Myocyte (in vitro differentiated cells): ENCODE measurements around the gene ADCY2. TPM values are rescaled to one million over a fixed set of nuclear protein-coding genes. Genes with fewer than 3 reads are reported as not detected.

Experiments used
- DNase-seq: peaks from one replicate; pipeline ENCODE4 v3.0.0-alpha.2; 2012; ENCODE audit warnings: low read depth
- polyA plus RNA-seq: library from polyadenylated mRNA; unstranded; fragments of >200 nt; gene quantifications from one replicate; pipeline ENCODE4 v1.2.1, GENCODE V29; 2012; ENCODE audit warnings: missing spikeins
- total RNA-seq: library from RNA; depleted of rRNA; stranded (reverse); fragments of >200 nt; gene quantifications from 2 replicates; pipeline ENCODE4 v1.2.3, GENCODE V29; 2014

ADCY2 gene
- not detected in 2 replicates for total RNA-seq
- not detected for polyA plus RNA-seq

DNA sequence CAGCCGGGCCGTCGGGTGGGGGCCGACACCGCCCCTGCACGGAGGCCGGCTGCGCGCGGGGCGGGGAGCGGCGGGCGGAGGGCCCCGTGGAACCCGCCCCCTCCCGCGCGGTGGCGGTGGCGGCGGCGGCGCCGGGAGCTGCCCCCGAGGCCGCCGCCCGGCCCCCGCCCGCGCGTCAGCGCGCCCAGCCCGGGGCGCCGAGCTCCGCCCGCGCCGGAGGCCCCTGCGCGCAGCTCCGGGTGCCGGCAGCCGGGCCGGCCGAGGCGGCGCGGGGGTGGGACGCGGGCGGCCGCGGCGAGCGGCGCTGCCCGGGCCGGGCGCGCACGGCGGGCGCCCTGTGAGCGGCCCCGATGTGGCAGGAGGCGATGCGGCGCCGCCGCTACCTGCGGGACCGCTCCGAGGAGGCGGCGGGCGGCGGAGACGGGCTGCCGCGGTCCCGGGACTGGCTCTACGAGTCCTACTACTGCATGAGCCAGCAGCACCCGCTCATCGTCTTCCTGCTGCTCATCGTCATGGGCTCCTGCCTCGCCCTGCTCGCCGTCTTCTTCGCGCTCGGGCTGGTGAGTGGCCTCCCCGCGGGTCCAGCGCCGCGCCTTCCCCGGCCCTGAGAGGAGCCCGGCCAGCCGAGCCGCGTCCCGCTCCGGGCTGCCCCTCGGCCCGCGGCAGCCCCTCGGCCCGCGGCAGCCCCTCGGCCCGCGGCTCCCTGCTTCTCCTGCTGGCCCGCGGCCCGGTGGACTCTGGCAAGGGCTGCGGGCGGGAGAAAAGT is at the start of gene ADCY2:
ADCY2 (plus strand) TSS at position 192 of the 766 bp plus-strand sequence; CDS start at position 351, 159 bp downstream.
- no peak for DNase-seq

DNA sequence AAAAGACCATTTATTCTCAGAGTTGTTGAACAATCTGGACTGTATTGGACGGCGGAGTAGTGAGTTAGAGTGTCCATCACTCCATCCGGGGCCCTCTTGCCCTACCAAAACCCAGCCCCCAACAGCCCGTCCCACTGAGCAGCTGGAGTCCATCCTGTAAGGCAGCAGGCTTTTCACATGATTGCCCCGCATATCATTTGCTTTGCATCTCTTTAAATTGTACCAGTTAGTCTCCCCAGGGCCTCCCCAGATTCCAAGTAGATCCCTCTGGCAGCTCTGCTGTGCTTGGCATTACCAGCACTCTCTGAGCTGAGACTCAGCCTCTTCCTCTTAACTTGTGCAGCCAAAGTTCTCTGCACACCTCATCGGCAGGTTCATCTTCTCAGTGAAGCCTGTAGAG is 48.6 kb upstream of the ADCY2 start:
- no peak for DNase-seq

DNA sequence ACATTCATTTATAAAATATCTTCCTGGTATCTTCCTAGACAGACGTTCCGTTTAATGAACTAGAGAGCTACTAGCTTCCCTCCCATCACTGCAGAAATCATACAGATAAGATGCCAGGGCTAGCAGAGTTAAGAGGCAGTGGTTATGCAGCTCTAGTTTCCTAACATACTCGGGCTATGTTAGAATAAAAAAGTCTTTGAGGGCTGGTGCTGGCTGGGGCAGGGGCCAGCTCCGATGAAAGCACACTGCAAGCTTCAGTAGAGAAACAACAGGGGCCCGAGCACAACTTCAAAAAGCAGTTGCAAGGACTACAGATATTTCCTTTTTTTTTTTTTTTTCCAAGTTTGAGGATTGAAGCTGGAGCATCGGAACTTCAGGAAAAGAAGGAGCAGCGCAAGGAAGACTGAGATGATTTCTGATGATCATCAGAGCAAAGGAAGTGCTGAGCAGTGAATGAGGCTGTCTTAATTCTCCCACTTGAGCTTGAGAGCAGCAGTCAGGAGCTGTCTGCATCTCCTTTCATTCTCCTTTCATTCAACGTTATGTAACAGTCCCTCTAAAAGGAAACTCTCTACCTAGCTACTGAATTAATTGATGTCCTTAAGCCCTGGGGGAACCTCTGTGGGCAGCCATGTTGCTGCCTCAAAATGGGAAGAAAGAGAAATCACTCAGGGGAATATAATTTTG is 47.6 kb upstream of the ADCY2 start:
- no peak for DNase-seq

GRCh38 chr5:7361593-7361992 is 34.3 kb upstream of the ADCY2 start:
- no peak for DNase-seq

DNA sequence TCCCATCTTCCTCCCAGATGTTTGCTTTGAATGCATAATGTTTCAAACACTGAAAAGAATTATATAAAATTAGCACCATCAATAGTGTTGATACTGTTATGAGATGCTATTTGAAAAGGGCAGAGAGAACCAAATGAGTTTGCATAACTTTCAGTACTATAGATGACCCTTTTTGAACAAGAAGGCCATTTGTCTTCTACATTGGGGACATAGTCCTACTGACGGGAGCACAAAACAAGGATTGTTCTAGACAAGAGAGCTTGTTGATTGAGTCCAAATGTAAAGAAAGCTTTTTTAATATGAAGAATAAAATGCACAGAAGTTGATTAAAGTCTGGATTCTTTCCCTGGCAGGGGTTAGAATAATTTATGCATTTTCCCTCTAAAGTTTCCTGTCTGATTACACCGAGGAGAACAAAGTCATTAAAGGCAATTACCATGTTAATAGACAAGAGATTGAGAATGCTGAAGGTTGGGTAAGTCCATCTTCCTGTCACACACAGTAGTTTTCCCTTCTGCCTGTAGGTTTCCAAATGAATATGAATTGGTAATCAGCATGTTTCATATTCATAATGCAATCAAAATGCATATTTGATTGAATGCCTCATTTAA is 32.8 kb upstream of the ADCY2 start:
- DNase-seq, result no peak

- DNase-seq, result no peak
Observed at GRCh38 chr5:7364226-7364875, 31.6 kb upstream of the ADCY2 start.

DNA sequence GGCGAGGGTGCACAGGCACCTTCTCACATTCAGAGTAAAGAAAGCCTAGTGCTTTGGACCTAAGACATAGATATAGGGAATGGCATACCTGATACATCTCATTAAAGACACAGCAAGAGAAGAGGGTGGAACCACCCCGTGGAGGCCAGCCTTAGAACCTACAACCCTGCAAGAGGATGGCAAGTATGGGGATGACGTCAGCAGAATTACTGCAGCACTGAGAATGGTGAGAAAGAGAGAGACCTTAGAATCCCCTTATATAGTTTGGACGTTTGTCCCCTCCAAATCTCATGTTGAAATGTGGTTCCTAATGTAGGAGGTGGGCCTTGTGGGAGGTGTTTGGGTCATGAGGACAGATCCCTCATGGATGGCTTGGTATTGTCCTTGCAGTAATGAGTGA is 28.2 kb upstream of the ADCY2 start:
- no peak for DNase-seq

GRCh38 chr5:7372399-7372798 is 23.5 kb upstream of the ADCY2 start:
- DNase-seq, result no peak

DNA sequence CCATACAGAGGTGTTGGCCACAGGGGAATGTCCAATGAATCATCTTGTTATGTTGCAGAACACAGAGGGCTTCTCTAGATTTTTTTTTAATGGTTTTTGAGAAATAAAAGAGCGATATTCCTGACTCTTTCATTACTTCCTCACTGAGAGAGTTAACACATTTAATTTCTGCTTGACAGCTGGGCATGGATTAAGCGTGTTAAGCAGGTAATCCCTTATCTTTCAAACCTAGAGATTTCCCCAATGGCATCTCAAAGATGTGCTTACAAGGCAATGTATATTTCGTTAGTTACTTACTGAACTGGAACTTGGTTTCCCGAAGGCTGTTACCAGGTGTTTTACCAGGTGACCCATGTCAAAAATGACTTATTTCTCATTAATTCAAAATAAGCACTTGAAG is 21.8 kb upstream of the ADCY2 start:
- DNase-seq, result no peak

GRCh38 chr5:7375457-7375856 is 20.5 kb upstream of the ADCY2 start:
- DNase-seq, result no peak

- DNase-seq, result no peak
Observed at GRCh38 chr5:7376871-7377270, 19.1 kb upstream of the ADCY2 start.

GRCh38 chr5:7377761-7378160 is 18.2 kb upstream of the ADCY2 start:
- DNase-seq, result no peak

- DNase-seq, result no peak
Observed at GRCh38 chr5:7382588-7382987, 13.3 kb upstream of the ADCY2 start.

DNA sequence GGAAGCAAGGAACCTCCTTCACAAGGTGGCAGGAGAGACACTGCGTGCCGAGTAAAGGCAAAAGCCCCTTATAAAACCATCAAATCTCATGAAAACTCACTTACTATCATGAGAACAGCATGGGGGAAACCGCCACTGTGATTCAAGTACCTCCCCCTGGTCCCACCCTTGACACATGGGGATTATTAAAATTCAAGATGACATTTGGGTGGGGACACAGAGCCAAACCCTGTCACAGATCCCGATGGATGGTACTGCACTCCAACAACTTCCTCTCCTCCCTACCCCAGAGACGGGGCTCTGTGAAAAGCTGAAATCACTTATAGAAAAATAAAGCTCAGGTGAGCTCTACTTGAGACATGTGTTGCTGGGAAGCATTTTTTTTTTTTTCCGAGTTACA is 10.3 kb upstream of the ADCY2 start:
- DNase-seq, result no peak

- DNase-seq, result no peak
Observed at GRCh38 chr5:7388553-7388952, 7.4 kb upstream of the ADCY2 start.

GRCh38 chr5:7391215-7391614 is 4.7 kb upstream of the ADCY2 start:
- DNase-seq, result no peak

GRCh38 chr5:7391814-7392692 is 3.9 kb upstream of the ADCY2 start:
- no peak for DNase-seq

DNA sequence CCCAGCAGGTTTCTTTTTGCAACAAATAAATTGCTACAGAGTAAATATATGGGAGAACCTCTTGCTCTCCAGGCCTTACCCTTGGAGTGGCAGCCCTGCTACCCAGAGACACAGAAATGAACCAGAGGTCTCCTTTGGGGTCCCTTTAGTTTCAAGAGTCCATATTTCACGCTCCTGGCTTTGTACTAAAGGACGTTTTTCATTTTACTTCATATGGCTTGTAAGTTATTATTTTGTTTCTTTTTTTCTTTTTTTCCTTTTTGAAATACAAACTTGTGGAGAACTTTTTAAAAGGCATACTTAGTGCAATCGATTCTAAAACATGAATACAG is 3.3 kb upstream of the ADCY2 start:
- no peak for DNase-seq

- DNase-seq, result no peak
Observed at GRCh38 chr5:7393921-7394799, 1.8 kb upstream of the ADCY2 start.

DNA sequence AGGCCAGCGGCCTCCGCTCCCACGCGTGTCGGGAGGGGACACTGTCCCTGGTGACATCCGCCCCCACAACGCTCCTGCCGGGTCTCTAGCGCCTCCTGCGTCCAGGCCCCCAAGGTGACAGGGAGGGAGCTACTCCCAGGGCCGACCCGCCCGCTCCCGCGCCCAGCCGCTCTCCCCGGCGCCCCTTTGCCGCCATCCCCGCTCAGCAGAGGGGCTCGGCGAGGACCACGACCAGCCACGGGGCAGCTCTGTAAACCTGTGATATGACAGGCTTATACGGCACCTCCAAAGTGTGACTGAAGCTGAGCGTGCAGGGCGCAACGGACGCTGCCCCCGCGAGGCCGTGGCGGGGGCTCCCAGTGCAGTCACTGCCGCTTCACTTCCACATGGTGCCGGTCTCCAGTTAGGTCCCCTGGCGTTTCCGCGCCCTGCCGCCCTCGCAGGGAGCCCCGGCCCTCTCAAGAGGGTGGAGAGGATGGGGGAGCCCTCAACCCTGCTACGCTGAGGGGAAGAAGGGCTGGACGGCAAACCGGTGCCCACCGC is 978 bp upstream of the ADCY2 start:
- no peak for DNase-seq
